Gastrocnemius medialis (tissue), 4 donors: ENCODE results near the gene SERPINB6.

Source experiments
- POLR2A ChIP-seq, 2 donors: fragments of 450-650 bp; IDR thresholded peaks; one replicate each; pipeline ENCODE4 v1.6.1; 2017; ENCODE audit warnings: antibody characterized with exemption in 2 of 2, mild to moderate bottlenecking in 2 of 2, moderate library complexity in 2 of 2
- TF ChIP-seq, protein P1 (sequence below), 5 experiments: fragments of 450-650 bp in 3 of 5; fragments of 200-600 bp in 2 of 5; sonication (generic) in 2 of 5; IDR thresholded peaks in 4 of 5; conservative IDR thresholded peaks in 1 of 5; 1 replicate in 4 of 5; 2 replicates in 1 of 5; pipeline ENCODE4 v1.5.1; 2016 to 2019; ENCODE audit warnings: antibody characterized with exemption in 5 of 5, mild to moderate bottlenecking in 3 of 5, moderate library complexity in 3 of 5

DNA sequence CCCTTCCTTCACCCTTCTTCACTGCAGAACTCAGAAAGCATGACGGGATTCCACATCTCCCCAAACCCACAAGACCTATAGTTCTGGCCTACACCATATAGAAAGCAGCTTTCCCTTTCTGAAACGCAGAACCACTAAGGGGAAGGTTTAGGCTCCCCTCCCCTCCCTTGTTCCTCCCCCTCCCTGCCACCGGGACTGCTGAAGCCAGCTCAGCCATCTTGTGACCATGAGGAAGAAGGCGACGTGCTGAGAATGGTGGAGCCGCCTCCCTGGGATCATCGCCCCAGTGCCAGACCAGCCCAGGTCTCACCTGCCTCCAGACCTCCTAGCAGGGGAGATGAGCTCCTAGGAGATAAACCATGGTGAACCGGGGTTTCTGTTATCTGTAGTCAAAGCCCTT is 19.6 kb downstream of the SERPINB6 start:
- TF ChIP-seq, protein P1, sequence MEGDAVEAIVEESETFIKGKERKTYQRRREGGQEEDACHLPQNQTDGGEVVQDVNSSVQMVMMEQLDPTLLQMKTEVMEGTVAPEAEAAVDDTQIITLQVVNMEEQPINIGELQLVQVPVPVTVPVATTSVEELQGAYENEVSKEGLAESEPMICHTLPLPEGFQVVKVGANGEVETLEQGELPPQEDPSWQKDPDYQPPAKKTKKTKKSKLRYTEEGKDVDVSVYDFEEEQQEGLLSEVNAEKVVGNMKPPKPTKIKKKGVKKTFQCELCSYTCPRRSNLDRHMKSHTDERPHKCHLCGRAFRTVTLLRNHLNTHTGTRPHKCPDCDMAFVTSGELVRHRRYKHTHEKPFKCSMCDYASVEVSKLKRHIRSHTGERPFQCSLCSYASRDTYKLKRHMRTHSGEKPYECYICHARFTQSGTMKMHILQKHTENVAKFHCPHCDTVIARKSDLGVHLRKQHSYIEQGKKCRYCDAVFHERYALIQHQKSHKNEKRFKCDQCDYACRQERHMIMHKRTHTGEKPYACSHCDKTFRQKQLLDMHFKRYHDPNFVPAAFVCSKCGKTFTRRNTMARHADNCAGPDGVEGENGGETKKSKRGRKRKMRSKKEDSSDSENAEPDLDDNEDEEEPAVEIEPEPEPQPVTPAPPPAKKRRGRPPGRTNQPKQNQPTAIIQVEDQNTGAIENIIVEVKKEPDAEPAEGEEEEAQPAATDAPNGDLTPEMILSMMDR (IDR thresholded peaks at IDR 0.05 in 4 of 5, conservative IDR thresholded peaks at IDR 0.05 in 1 of 5), result no peak
- TF ChIP-seq POLR2A (IDR thresholded peaks at IDR 0.05), result no peak
